Liver (tissue), 9 donors: ENCODE data around the gene CRAT. TPM values are rescaled to one million over a fixed set of nuclear protein-coding genes. Genes with fewer than 3 reads are reported as not detected.

Experiments
- DNase-seq: peaks from one replicate; pipeline ENCODE4 v3.0.0-alpha.2; 2017; ENCODE audit warnings: low spot score
- H3K27ac ChIP-seq, 2 donors: one replicate each; pipeline ENCODE4 v1.7.0; 2013; ENCODE audit warnings: inconsistent platforms in 2 of 2, low read length in 2 of 2, control low read depth in 1 of 2, low read depth in 1 of 2, mild to moderate bottlenecking in 1 of 2
- H3K27me3 ChIP-seq, 4 donors: one replicate each; pipeline versions ENCODE4 v1.6.1 to v1.7.0; 2013; ENCODE audit warnings: low read length in 3 of 4, inconsistent platforms in 1 of 4, mild to moderate bottlenecking in 1 of 4, moderate library complexity in 1 of 4; ENCODE audit not compliant: control insufficient read depth in 4 of 4, insufficient read depth in 4 of 4
- H3K36me3 ChIP-seq, 4 donors: one replicate each; pipeline versions ENCODE4 v1.6.1 to v1.7.0; 2013; ENCODE audit warnings: low read length in 3 of 4, mild to moderate bottlenecking in 3 of 4, low read depth in 1 of 4, moderate library complexity in 1 of 4; ENCODE audit not compliant: control insufficient read depth in 4 of 4, insufficient read depth in 3 of 4
- H3K4me1 ChIP-seq, 4 donors: one replicate each; pipeline versions ENCODE4 v1.6.1 to v1.7.0; 2013; ENCODE audit warnings: low read length in 3 of 4, mild to moderate bottlenecking in 3 of 4, moderate library complexity in 1 of 4; ENCODE audit not compliant: control insufficient read depth in 4 of 4, insufficient read depth in 4 of 4
- H3K4me3 ChIP-seq, 3 donors: one replicate each; pipeline versions ENCODE4 v1.6.1 to v1.7.0; 2013; ENCODE audit warnings: low read length in 3 of 3, control low read depth in 1 of 3, low read depth in 1 of 3, mild to moderate bottlenecking in 1 of 3
- H3K9ac ChIP-seq, 2 donors: one replicate each; pipeline ENCODE4 v1.7.0; 2013; ENCODE audit warnings: low read length in 2 of 2, mild to moderate bottlenecking in 2 of 2, moderate library complexity in 2 of 2, control low read depth in 1 of 2, low read depth in 1 of 2
- H3K9me3 ChIP-seq, 4 donors: one replicate each; pipeline versions ENCODE4 v1.6.1 to v1.7.0; 2013; ENCODE audit warnings: low read length in 3 of 4; ENCODE audit not compliant: control insufficient read depth in 4 of 4
- CTCF ChIP-seq: fragments of 150-350 bp; IDR thresholded peaks from 2 replicates; pipeline ENCODE4 v1.5.1; 2017; ENCODE audit warnings: improper control_type of control experiment, low read depth, low read length; ENCODE audit not compliant: missing input control
- EGR1 ChIP-seq, 2 donors: IDR thresholded peaks; 2 replicates each; pipeline ENCODE4 v1.6.1; 2016 to 2018; ENCODE audit warnings: antibody characterized with exemption in 2 of 2, low read depth in 2 of 2
- GABPA ChIP-seq, 2 donors: IDR thresholded peaks in 1 of 2; conservative IDR thresholded peaks in 1 of 2; 2 replicates each; pipeline ENCODE4 v1.6.1; 2016; ENCODE audit warnings: antibody characterized with exemption in 2 of 2, mild to moderate bottlenecking in 1 of 2, moderate library complexity in 1 of 2
- HNF4G ChIP-seq: IDR thresholded peaks from 2 replicates; pipeline ENCODE4 v1.6.1; 2016; ENCODE audit warnings: antibody characterized with exemption
- NR2F2 ChIP-seq: IDR thresholded peaks from 2 replicates; pipeline ENCODE4 v1.6.1; 2016; ENCODE audit warnings: antibody characterized with exemption
- REST ChIP-seq: IDR thresholded peaks from 2 replicates; pipeline ENCODE4 v1.6.1; 2016; ENCODE audit warnings: antibody characterized with exemption, mild to moderate bottlenecking
- RXRA ChIP-seq, 2 donors: IDR thresholded peaks; 2 replicates each; pipeline ENCODE4 v1.6.1; 2017 to 2018; ENCODE audit warnings: antibody characterized with exemption in 2 of 2, mild to moderate bottlenecking in 1 of 2
- SP1 ChIP-seq: IDR thresholded peaks from 2 replicates; pipeline ENCODE4 v1.6.1; 2018; ENCODE audit warnings: antibody characterized with exemption, mild to moderate bottlenecking
- TAF1 ChIP-seq: conservative IDR thresholded peaks from 2 replicates; pipeline ENCODE4 v1.6.1; 2016; ENCODE audit warnings: antibody characterized with exemption, mild to moderate bottlenecking
- YY1 ChIP-seq: IDR thresholded peaks from 2 replicates; pipeline ENCODE4 v1.6.1; 2016; ENCODE audit warnings: antibody characterized with exemption, mild to moderate bottlenecking
- ZBTB33 ChIP-seq: IDR thresholded peaks from 2 replicates; pipeline ENCODE4 v1.6.1; 2016; ENCODE audit warnings: antibody characterized with exemption
- WGBS: extraction: QIAGEN DNeasy Blood & Tissue Kit; methylation state at CpG from one replicate; pipeline ENCODE4 v1.1.7; 2013; 5-methylcytosine and 5-hydroxymethylcytosine counted together
- polyA plus RNA-seq, 2 donors: library from polyadenylated mRNA; stranded (reverse) in 1 of 2; unstranded in 1 of 2; fragments of 200-250 nt in 1 of 2; fragments of >200 nt in 1 of 2; fragmentation: Nextera tagmentation in 1 of 2; extraction: Ambion mirVana in 1 of 2; gene quantifications; one replicate each; pipeline versions ENCODE4 v1.2.1 to v1.2.3, GENCODE V29; 2013 to 2015
- total RNA-seq, 2 donors: library from RNA; depleted of rRNA; stranded (reverse); fragments of >200 nt; gene quantifications; one replicate each; pipeline ENCODE4 v1.2.3, GENCODE V29; 2014
- TF ChIP-seq, protein P1 (sequence below): IDR thresholded peaks from 2 replicates; pipeline ENCODE4 v1.6.1; 2016; ENCODE audit warnings: antibody characterized with exemption
- donor health status: healthy.
- donor health status: healthy.
- donor health status: healthy.
- donor health status: healthy.
- donor health status: healthy.

CRAT gene
- total RNA-seq (100 to 1,000 TPM in 1 of 2 donors, 10 to 100 TPM in 1; 33.8 to 121 TPM), polyA plus RNA-seq (100 to 1,000 TPM in 1 of 2 donors, 10 to 100 TPM in 1; 69.8 to 108 TPM)

- Histone ChIP-seq H3K9me3 (no peaks in the 10 kb centered on the region), H3K4me1 (peaks cover 4 to 41% (median 32%) of the 10 kb centered on the region in 4 donors), H3K27me3 (no peaks in the 10 kb centered on the region), H3K9ac (peak within 1 kb of the TSS; percentile 82 to 99), H3K4me3 (peak within 1 kb of the TSS; percentile 87 to 96 (median 91)), H3K27ac (peak within 1 kb of the TSS; percentile 97 to 100), H3K36me3 (peaks cover 0 to 13% (median 8%) of the 10 kb centered on the region in 4 donors)
- peak in 1 of 2 donors; percentile 13 for TF ChIP-seq RXRA (IDR thresholded peaks at IDR 0.05)
- TF ChIP-seq HNF4G, result no peak
- peak; percentile 79 for TF ChIP-seq REST
- no peak for TF ChIP-seq GABPA (IDR thresholded peaks at IDR 0.05 in 1 of 2, conservative IDR thresholded peaks at IDR 0.05 in 1 of 2)
- peak; percentile 98 for TF ChIP-seq YY1
- TF ChIP-seq TAF1, result peak; percentile 95
- peak; percentile 99 for DNase-seq
- under 1% methylated on average over 77 of the region's 77 CpGs for WGBS
Observed at GRCh38 chr9:129110740-129111527, at the start of gene CRAT, which contains the start of gene PTPA. Gene CRAT, minus strand, starts transcription at chr9:129110793. Its CDS starts 284 bp downstream, at chr9:129110509. Gene PTPA, plus strand, starts transcription at chr9:129111415. Its CDS starts 186 bp downstream, at chr9:129111601.

- Histone ChIP-seq H3K9ac (no peak overlapping the region), H3K9me3 (no peaks in the 10 kb centered on the region), H3K27ac (no peak overlapping the region)
Observed at GRCh38 chr9:129156163-129156562, 45.6 kb upstream of the CRAT start.

More at GRCh38 chr9:129156163-129156562, 45.6 kb upstream of the CRAT start:
- no peak for DNase-seq
- WGBS, result 95% methylated on average over 10 of the region's 10 CpGs
- peaks cover 0 to 22% (median 2%) of the 10 kb centered on the region in 4 donors for H3K36me3 ChIP-seq
- no peaks in the 10 kb centered on the region for H3K4me1 ChIP-seq
- TF ChIP-seq, protein P1, sequence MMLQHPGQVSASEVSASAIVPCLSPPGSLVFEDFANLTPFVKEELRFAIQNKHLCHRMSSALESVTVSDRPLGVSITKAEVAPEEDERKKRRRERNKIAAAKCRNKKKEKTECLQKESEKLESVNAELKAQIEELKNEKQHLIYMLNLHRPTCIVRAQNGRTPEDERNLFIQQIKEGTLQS, result no peak
- TF ChIP-seq HNF4G (no peak), YY1 (no peak), SP1 (no peak), TAF1 (no peak), NR2F2 (no peak), CTCF (no peak), EGR1 (IDR thresholded peaks at IDR 0.05; ENCODE audit: low read depth in 2 of 2) (no peak), ZBTB33 (no peak)
- H3K27me3 ChIP-seq, result no peaks in the 10 kb centered on the region
- no peak overlapping the region for H3K4me3 ChIP-seq
